CD14-positive monocyte (primary cell): ENCODE data around the gene IFT57. TPM values are rescaled to one million over a fixed set of nuclear protein-coding genes. Genes with fewer than 3 reads are reported as not detected.
A peak's percentile ranks its signal among the peaks of the same experiment; 100 is the strongest.

Experiments
- DNase-seq, 3 donors: peaks; one replicate each; pipeline ENCODE4 v3.0.0-alpha.2; 2011 to 2022
- H2AFZ ChIP-seq: 2 replicates; pipeline ENCODE4 v1.6.0; 2012; ENCODE audit warnings: mild to moderate bottlenecking, low read depth, low read length, inconsistent platforms; ENCODE audit not compliant: insufficient read depth, poor library complexity, severe bottlenecking
- H3K27ac ChIP-seq, 2 donors: 1 replicate in 1 of 2; 2 replicates in 1 of 2; pipeline ENCODE4 v1.5.1; 2012 to 2013; ENCODE audit warnings: low read length in 2 of 2, control low read depth in 1 of 2, inconsistent platforms in 1 of 2, low read depth in 1 of 2, mild to moderate bottlenecking in 1 of 2
- H3K27me3 ChIP-seq, 2 donors: one replicate each; pipeline versions ENCODE4 v1.6.0 to v1.6.1; 2011 to 2013; ENCODE audit warnings: low read length in 2 of 2; ENCODE audit not compliant: control insufficient read depth in 2 of 2, insufficient read depth in 2 of 2
- H3K36me3 ChIP-seq, 2 donors: replicated peaks in 1 of 2; 1 replicate in 1 of 2; 2 replicates in 1 of 2; pipeline versions ENCODE4 v1.5.1 to v1.6.1; 2012 to 2013; ENCODE audit warnings: low read length in 2 of 2, control low read depth in 1 of 2, inconsistent platforms in 1 of 2, mild to moderate bottlenecking in 1 of 2; ENCODE audit not compliant: insufficient read depth in 2 of 2, control insufficient read depth in 1 of 2
- H3K4me1 ChIP-seq, 2 donors: 1 replicate in 1 of 2; 2 replicates in 1 of 2; pipeline versions ENCODE4 v1.5.1 to v1.6.1; 2012 to 2013; ENCODE audit warnings: low read length in 2 of 2, control low read depth in 1 of 2, inconsistent platforms in 1 of 2, mild to moderate bottlenecking in 1 of 2, moderate library complexity in 1 of 2; ENCODE audit not compliant: insufficient read depth in 2 of 2, control insufficient read depth in 1 of 2
- H3K4me2 ChIP-seq: replicated peaks from 2 replicates; pipeline ENCODE3; 2012; ENCODE audit warnings: low read length, moderate library complexity, mild to moderate bottlenecking; ENCODE audit not compliant: poor library complexity, severe bottlenecking; ENCODE audit errors: extremely low read depth
- H3K4me3 ChIP-seq, 3 experiments: fragments of 200-600 bp in 1 of 3; sonication (generic) in 1 of 3; replicated peaks in 1 of 3; 1 replicate in 2 of 3; 2 replicates in 1 of 3; pipeline ENCODE4 v1.5.1; 2011 to 2013; ENCODE audit warnings: low read length in 3 of 3, mild to moderate bottlenecking in 3 of 3, control low read depth in 2 of 3, low read depth in 2 of 3, inconsistent platforms in 1 of 3, moderate library complexity in 1 of 3
- H3K79me2 ChIP-seq: 2 replicates; pipeline ENCODE4 v1.6.0; 2012; ENCODE audit warnings: mild to moderate bottlenecking, control low read depth, inconsistent platforms, low read length, moderate library complexity; ENCODE audit not compliant: insufficient read depth
- H3K9ac ChIP-seq: 2 replicates; pipeline ENCODE4 v1.6.0; 2017; ENCODE audit warnings: low read length, mild to moderate bottlenecking; ENCODE audit not compliant: insufficient read depth, poor library complexity, severe bottlenecking
- H3K9me3 ChIP-seq, 2 donors: replicated peaks in 1 of 2; 1 replicate in 1 of 2; 2 replicates in 1 of 2; pipeline versions ENCODE4 v1.5.1 to v1.6.1; 2012 to 2013; ENCODE audit warnings: low read length in 2 of 2, control low read depth in 1 of 2; ENCODE audit not compliant: control insufficient read depth in 1 of 2, insufficient read depth in 1 of 2
- H4K20me1 ChIP-seq: 2 replicates; pipeline ENCODE4 v1.6.0; 2012; ENCODE audit warnings: mild to moderate bottlenecking, low read length, control low read depth, moderate library complexity; ENCODE audit not compliant: insufficient read depth
- H3K27ac Mint-ChIP-seq, 7 donors: one replicate each; pipeline ENCODE4 v1.8.0; 2020; ENCODE audit warnings: mild to moderate bottlenecking in 7 of 7, mixed read lengths in 7 of 7, moderate library complexity in 6 of 7, inconsistent platforms in 2 of 7
- H3K27me3 Mint-ChIP-seq, 3 donors: one replicate each; pipeline ENCODE4 v1.8.0; 2021 to 2022; ENCODE audit warnings: low read depth in 3 of 3, mild to moderate bottlenecking in 3 of 3, mixed read lengths in 3 of 3, moderate library complexity in 3 of 3, inconsistent platforms in 1 of 3
- H3K36me3 Mint-ChIP-seq, 2 donors: one replicate each; pipeline ENCODE4 v1.8.0; 2020; ENCODE audit warnings: mixed read lengths in 2 of 2, inconsistent platforms in 1 of 2, mild to moderate bottlenecking in 1 of 2
- H3K4me1 Mint-ChIP-seq: one replicate; pipeline ENCODE4 v1.8.0; 2020; ENCODE audit warnings: mild to moderate bottlenecking, mixed read lengths
- H3K4me3 Mint-ChIP-seq, 2 donors: one replicate each; pipeline ENCODE4 v1.8.0; 2020; ENCODE audit warnings: mild to moderate bottlenecking in 2 of 2, mixed read lengths in 2 of 2, moderate library complexity in 1 of 2
- H3K9me3 Mint-ChIP-seq, 7 donors: one replicate each; pipeline ENCODE4 v1.8.0; 2020 to 2022; ENCODE audit warnings: mixed read lengths in 7 of 7, mild to moderate bottlenecking in 6 of 7, moderate library complexity in 6 of 7, inconsistent platforms in 2 of 7
- WGBS: methylation state at CpG from one replicate; pipeline ENCODE4 v1.1.5; 2013; ENCODE audit warnings: missing lambda C conversion rate; ENCODE audit not compliant: insufficient coverage; 5-methylcytosine and 5-hydroxymethylcytosine counted together
- intact Hi-C, 2 donors: fragments of 100-400 bp; cut with micrococcal nuclease; formaldehyde crosslinking; loops; one replicate each; pipeline versions ENCODE4 v1.15.0 to v1.15.1; 2023
- polyA plus RNA-seq, 3 donors: library from polyadenylated mRNA; depleted of rRNA in 1 of 3; unstranded in 2 of 3; stranded (reverse) in 1 of 3; fragments of 300-500 nt in 2 of 3; fragments of >200 nt in 1 of 3; fragmentation: Illumina TruSeq in 2 of 3; gene quantifications; 1 replicate in 2 of 3; 2 replicates in 1 of 3; pipeline ENCODE4 v1.2.3, GENCODE V29; 2012 to 2021
- TF ChIP-seq, protein P1 (sequence below): fragments of 200-600 bp; IDR thresholded peaks from one replicate; pipeline ENCODE4 v1.8.0; 2022; ENCODE audit warnings: antibody characterized with exemption, mild to moderate bottlenecking

The IFT57 gene
- polyA plus RNA-seq, 3 donors: 4.9 to 22.9 (median 15.1) TPM

DNA sequence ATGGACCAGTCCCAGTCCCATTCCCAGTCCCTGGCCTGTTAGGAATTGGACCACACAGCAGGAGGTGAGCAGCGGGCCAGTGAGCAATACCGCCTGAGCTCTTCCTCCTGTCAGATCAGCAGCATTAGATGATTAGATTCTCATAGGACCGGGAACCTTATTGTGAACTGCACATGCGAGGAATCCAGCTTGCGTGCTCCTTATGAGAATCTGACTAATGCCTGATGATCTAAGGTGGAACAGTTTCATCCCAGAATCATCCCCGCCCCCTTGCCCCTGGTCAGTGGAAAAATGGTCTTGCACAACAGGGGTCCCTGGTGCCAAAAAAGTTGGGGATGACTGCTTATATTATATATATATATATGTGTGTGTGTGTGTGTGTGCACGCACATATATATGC, 63.1 kb downstream of the IFT57 start:
- 92% methylated on average over 3 of the region's 7 CpGs for WGBS
- Mint-ChIP-seq H3K9me3 (peaks cover under 1 to 10% (median 6%) of the 10 kb centered on the region in 7 donors), H3K36me3 (peaks cover 8 to 11% of the 10 kb centered on the region in 2 donors), H3K4me3 (no peak overlapping the region), H3K4me1 (peaks cover 10% of the 10 kb centered on the region), H3K27me3 (no peaks in the 10 kb centered on the region), H3K27ac (peak overlapping the region in 1 of 7 donors; percentile 71)
- Histone ChIP-seq H4K20me1 (no peaks in the 10 kb centered on the region), H3K4me1 (no peaks in the 10 kb centered on the region), H3K4me3 (no peak overlapping the region), H3K27me3 (no peaks in the 10 kb centered on the region), H3K36me3 (peaks cover 0 to 8% of the 10 kb centered on the region in 2 donors), H3K4me2 (no peak overlapping the region), H3K79me2 (no peaks in the 10 kb centered on the region), H3K27ac (no peak overlapping the region), H3K9me3 (peaks cover 0 to 3% of the 10 kb centered on the region in 2 donors), H2AFZ (no peak overlapping the region), H3K9ac (no peak overlapping the region)
- TF ChIP-seq, protein P1, sequence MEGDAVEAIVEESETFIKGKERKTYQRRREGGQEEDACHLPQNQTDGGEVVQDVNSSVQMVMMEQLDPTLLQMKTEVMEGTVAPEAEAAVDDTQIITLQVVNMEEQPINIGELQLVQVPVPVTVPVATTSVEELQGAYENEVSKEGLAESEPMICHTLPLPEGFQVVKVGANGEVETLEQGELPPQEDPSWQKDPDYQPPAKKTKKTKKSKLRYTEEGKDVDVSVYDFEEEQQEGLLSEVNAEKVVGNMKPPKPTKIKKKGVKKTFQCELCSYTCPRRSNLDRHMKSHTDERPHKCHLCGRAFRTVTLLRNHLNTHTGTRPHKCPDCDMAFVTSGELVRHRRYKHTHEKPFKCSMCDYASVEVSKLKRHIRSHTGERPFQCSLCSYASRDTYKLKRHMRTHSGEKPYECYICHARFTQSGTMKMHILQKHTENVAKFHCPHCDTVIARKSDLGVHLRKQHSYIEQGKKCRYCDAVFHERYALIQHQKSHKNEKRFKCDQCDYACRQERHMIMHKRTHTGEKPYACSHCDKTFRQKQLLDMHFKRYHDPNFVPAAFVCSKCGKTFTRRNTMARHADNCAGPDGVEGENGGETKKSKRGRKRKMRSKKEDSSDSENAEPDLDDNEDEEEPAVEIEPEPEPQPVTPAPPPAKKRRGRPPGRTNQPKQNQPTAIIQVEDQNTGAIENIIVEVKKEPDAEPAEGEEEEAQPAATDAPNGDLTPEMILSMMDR: no peak
- intact Hi-C loops: no loop called here
- DNase-seq: no peak

DNA sequence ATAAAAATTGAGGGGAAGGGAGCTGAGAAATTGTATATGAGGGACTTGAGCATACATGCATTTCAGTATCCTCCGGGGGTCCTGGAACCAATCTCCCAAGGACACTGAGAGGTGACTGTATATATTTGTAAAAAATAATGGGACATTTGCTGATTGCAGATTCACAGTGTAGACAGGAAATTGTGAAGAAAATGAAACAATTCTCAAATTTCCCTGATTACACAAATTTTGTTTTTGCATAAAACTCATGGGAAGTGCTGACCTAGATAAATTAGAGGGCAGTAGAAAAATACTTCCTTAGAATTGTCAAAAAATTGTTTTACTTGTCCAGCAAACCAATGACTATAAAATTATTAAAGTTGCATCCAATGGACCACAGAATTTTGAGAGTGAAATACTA, 64.0 kb downstream of the IFT57 start:
- H3K27me3 ChIP-seq: no peaks in the 10 kb centered on the region
- DNase-seq: peak in 1 of 3 donors; percentile 47
- peaks cover 0 to 8% of the 10 kb centered on the region in 2 donors for H3K36me3 ChIP-seq
- H3K79me2 ChIP-seq: no peaks in the 10 kb centered on the region
- H4K20me1 ChIP-seq: no peaks in the 10 kb centered on the region
- peaks cover 14% of the 10 kb centered on the region for H3K4me1 Mint-ChIP-seq
- peaks cover 0 to 3% of the 10 kb centered on the region in 2 donors for H3K9me3 ChIP-seq
- H3K4me1 ChIP-seq: no peaks in the 10 kb centered on the region
- no peak overlapping the region for H3K9ac ChIP-seq
- peaks cover 3 to 15% (median 8%) of the 10 kb centered on the region in 7 donors for H3K9me3 Mint-ChIP-seq
- H3K36me3 Mint-ChIP-seq: peaks cover 8 to 11% of the 10 kb centered on the region in 2 donors
- intact Hi-C loops: no loop called here
- no peak overlapping the region for H3K4me3 ChIP-seq
- H3K27me3 Mint-ChIP-seq: no peaks in the 10 kb centered on the region
- H3K27ac ChIP-seq: peak overlapping the region in 1 of 2 donors; percentile 3
- H3K4me2 ChIP-seq: no peak overlapping the region
- TF ChIP-seq, protein P1: no peak
- H3K4me3 Mint-ChIP-seq: no peak overlapping the region
- no peak overlapping the region for H3K27ac Mint-ChIP-seq
- WGBS: no CpG with 5 or more reads among the region's 1 CpG
- no peak overlapping the region for H2AFZ ChIP-seq
